SK-N-SH (cell line): ENCODE data around the gene PIF1.

Experiments
- CTCF ChIP-seq: fragments of 200-600 bp; sonication (generic); IDR thresholded peaks from 2 replicates; pipeline ENCODE4 v1.6.1; 2017; ENCODE audit warnings: antibody characterized with exemption, mild to moderate bottlenecking, moderate library complexity
- FOXM1 ChIP-seq: IDR thresholded peaks from 2 replicates; pipeline ENCODE4 v1.4.0; 2012; ENCODE audit warnings: low read depth, mild to moderate bottlenecking
- JUND ChIP-seq: IDR thresholded peaks from 2 replicates; pipeline ENCODE4 v1.4.0; 2012
- MAX ChIP-seq: IDR thresholded peaks from 2 replicates; pipeline ENCODE4 v1.4.0; 2012; ENCODE audit warnings: low read depth

GRCh38 chr15:64776402-64776786, 49.1 kb downstream of the PIF1 start:
- TF ChIP-seq JUND (no peak), MAX (no peak), CTCF (no peak), FOXM1 (no peak)
